ENCODE data around the gene ZNF205.
"Not testable (repeated sequence)": the region's sequence is repeated elsewhere in the genome, so short reads cannot be mapped to it uniquely, and the experiment has no call there.

Gene ZNF205

DNA sequence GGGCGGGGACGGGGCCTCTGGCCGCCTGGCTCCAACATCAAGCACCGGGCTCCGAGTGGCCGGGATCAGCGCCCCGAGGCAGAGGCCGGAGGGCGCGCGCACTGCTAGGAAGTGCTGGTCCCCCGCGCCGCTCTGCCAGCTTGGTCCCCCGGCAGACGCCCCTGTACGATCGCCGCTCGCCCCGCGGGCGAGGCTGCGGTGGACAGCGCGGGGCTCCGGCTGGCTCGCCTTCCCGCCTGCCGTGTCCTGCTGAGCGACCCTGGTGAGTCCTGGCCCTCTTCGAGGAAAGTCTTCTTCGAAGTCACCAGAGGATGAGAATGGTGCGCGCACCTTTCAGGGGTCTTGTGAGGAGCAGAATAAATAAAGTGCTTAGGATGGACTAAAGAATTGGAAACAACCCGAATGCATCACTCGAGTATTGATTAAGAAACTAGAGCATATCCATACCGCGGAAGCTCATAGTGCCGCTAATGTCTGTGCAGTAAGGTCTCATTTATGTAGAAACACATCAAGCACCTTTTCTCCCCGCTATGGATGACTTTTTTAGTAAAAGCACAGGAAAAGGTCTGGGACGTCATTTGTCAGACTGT lies 22.8 kb downstream of the ZNF205 start:
- no peak for DNase-seq

DNA sequence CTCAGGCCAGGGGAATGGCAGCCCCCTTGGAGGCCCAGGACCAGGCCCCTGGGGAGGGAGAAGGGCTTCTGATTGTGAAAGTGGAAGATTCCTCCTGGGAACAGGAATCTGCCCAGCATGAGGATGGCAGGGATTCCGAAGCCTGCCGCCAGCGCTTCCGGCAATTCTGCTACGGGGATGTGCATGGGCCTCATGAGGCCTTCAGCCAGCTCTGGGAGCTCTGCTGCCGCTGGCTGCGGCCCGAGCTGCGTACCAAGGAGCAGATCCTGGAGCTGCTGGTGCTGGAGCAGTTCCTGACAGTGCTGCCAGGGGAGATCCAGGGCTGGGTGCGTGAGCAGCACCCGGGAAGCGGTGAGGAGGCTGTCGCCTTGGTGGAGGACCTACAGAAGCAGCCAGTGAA lies 24.9 kb downstream of the ZNF205 start:
- no peak for DNase-seq

DNA sequence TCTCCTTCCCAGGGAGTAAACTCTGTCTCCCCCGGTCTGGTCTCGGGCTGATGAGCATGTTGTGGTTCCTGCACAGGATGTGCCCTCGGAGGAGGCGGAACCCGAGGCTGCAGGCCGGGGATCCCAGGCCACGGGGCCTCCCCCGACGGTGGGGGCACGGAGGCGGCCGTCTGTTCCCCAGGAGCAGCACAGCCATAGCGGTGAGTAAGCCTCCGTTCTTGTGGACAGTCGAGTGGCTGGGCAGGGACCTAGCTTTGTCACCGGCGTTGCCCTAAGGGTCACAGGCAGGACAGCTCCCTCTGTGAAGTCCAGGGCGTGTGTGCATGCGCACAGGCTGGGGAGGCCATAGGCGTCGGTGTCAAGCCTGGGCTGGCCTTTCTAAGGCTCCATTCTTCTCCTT lies 26.0 kb downstream of the ZNF205 start:
- no peak for DNase-seq

DNA sequence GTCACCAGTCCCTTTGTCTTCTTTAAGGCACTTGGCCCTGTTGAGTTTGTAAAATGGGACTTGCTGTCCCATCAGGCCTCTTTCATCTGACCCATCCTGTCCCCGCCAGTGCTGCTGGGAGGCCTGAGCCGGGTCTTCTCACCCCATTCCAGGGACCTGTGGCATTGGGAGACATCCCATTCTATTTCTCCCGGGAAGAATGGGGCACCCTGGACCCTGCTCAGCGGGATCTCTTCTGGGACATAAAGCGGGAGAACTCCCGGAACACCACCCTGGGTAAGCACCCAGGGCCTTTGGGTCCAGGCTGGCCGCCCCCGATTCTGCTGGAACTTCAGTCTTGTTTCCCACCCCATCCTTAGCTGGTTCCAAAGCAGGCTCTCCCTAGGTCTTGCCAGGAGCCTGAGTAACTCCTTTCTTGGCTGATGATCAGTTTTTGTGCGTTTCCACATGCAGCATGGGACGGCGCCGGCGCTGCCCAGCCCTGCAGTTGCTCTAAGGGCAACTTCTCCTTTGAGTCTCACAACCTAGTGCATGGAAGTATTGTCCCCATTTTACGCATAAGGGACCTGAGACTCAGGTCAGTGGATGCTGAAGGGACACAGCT lies 26.5 kb downstream of the ZNF205 start:
- DNase-seq: no peak

DNA sequence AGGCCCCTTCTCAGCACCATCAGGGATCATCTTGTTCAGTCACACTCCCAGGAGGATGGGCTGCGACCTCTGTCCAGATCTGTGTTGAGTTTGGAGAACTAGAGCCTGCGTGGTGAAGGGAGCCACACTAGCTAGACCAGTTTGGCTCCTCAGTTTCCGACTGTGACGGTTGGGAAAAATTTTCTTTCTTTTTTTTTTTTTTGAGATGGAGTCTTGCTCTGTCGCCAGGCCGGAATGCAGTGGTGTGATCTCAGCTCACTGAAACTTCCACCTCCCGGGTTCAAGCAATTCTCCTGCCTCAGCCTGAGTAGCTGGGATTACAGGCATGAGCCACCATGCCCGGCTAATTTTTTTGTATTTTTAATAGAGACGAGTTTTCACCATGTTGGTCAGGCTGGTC lies 27.2 kb downstream of the ZNF205 start:
- not testable (repeated sequence) for DNase-seq

DNA sequence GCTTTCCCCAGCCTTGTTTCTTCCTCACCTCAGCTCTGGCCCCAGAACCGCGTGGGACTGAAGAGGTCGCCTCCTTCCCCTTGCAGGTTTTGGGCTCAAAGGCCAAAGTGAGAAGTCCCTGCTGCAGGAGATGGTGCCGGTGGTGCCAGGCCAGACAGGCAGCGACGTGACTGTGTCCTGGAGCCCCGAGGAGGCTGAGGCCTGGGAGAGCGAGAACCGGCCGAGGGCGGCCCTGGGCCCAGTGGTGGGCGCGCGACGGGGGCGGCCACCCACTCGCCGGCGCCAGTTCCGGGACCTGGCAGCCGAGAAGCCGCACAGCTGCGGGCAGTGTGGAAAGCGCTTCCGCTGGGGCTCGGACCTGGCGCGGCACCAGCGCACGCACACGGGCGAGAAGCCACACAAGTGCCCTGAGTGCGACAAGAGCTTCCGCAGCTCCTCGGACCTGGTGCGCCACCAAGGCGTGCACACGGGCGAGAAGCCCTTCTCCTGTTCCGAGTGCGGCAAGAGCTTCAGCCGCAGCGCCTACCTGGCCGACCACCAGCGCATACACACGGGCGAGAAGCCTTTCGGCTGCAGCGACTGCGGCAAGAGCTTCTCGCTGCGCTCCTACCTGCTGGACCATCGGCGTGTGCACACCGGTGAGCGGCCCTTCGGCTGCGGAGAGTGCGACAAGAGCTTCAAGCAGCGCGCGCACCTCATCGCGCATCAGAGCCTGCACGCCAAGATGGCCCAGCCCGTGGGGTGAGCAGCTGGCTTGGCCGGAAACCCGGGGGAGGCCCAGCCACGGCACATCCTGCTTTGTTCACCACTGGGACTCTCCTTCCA lies 28.4 kb downstream of the ZNF205 start:
- DNase-seq: no peak

DNA sequence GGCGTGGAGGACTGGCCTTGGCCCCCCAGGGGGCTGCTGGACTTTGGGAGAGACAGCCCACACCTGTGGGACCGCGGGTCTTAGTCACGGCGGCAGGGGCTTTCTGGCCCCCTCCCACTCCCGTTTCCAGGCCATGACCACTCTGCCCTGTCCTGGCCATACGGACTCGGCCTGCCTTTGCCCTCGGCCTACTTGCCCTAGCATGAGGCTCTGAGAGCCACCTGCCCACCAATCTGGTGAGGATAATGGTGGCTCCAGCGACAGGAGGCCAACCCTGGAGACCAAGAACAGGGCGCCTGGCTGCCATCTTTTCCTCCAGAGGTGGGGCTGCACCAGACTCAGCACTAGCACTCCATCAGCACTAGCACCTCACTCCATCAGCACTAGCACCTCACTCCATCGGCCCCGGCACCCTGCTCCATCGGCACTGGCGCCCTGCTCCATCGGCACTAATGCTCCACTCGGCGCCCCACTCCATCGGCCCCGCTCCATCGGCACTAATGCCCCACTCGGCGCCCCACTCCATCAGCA lies 29.5 kb downstream of the ZNF205 start:
- DNase-seq: no peak

DNA sequence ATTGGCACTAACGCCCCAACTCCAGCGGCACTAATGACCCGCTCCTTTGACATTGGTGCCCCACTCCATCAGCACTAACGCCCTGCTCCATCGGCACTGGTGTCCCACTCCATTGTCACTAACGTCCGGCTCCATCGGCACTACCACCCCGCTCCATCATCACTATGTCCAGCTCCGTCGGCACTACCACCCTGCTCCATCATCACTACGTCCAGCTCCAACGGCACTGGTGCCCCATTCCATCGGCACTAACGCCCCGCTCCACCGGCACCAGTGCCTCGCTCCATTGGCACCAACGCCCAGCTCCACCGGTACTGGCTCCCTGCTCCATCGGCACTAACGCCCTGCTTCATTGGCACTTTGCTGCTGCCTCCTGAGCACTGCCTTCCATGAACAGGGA lies 29.9 kb downstream of the ZNF205 start:
- no peak for DNase-seq

DNA sequence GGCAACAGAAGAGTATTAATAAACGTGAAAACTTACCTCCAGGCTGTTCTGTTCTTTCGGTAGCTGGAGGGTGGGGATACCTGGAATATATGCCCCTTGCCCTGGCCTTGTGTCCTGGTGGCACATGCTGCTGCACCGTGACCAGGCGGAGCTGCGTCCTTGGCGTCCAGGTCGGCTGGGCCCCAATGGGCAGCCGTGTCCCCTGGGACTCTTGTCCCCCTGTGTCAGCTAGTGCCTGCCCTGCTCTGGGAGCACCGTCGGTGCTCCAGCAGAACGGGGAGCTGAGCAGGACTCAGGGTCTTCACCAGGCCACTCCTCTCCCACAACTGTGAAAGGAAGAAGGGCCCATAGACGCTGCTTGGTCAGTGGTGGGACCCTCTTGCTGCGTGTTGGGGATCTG lies 30.4 kb downstream of the ZNF205 start:
- DNase-seq: no peak

DNA sequence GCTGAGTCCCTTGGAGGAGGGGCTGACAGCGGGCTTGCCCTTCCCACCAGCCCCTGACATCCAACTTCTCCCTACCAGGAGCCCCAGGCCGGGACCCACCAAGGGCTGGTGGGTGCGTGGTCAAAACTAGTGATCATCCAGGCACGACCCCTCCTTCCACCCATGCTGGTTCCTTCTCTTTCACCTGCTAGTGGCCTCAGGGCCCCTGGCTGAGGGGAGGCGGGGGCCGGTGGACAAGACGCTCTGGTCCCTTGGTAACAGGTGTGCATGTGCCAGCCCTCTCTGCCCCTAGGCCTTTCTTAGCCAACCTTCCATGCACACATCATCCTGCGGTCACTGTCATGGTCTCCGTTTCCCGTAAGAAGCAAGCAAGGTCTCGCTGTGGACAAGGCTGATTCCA lies 30.8 kb downstream of the ZNF205 start:
- DNase-seq: no peak

DNA sequence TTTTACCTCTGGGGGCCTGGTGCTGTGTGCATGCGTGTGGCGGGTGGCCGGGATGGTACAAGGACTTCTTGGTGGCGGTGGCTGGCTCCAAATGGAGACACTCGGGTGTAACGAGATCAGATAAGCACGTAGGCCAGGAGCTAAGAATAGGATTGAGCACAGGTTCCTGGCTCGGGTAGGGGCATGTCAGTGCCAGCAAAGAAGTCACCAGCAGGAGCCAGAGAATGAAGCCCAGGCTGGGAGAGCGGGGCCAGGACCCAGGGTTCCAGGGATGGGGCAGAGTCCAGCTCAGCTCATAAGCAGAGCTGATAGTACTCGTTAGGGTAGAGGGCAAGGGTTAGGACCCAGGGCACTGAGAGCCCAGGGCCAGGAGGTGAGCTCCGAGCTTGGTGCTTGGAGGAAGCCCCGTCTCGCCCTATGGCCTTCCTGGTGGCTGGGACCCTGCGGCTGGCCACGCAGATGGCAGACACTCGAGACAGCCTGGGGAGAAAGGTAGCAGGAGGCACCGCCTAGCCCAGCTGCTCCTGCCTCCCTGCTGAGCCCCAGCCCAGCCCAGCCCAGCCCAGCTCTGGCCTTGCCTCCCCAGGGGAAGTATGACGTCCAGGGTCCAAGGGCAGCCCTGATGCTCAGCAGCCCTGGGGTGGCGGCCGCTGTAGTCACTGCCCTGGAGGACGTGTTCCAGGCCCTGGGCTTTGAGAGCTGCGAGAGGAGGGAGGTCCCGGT lies 31.4 kb downstream of the ZNF205 start:
- DNase-seq: no peak

DNA sequence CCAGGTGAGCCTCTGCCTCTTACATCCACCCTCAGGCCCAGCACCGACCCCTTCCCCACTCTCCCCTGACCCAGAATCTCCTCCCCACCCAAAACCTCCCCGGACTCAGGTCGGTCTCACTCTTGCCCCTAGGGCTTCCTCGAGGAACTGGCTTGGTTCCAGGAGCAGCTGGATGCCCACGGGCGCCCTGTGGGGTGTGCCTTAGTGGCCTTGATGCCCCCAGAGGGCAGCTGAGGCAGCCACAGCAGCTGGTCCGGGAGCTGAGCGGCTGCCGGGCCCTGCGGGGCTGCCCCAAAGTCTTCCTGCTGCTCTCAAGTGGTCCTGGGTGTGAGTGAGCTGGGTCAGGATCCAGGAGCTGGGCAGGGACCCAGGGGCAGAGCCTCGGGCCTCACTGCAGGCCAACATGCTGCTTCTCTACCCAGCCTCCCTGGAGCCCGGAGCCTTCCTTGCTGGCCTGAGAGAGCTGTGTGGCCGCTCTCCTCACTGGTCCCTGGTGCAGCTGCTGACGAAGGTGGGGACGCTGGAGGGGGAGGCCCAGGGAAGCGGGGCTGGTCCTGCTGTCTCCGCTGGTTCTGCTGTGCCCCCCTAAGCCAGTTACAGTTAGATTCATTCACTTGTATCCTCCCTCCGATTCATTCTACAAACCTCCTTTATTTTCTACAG lies 32.1 kb downstream of the ZNF205 start:
- no peak for DNase-seq

DNA sequence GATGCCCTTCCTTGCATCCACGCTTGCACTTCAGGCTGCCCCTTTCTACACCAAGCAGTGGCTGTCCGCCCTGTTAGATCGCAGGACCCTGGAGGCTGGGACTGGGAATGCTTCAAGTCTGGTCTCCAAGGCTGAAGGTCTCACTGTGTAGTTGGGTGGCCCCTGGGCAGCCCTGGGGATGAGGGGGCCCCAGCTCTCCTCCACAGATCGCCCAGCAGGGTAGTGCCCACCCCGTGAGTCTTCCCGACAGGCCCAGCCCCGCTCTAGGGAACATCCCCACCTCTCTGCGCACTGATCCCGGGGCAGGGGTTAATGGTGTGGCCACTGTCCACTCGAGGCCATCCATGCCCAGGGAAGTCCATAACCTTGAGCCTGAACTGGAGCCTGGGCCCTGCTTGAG lies 32.8 kb downstream of the ZNF205 start:
- no peak for DNase-seq

DNA sequence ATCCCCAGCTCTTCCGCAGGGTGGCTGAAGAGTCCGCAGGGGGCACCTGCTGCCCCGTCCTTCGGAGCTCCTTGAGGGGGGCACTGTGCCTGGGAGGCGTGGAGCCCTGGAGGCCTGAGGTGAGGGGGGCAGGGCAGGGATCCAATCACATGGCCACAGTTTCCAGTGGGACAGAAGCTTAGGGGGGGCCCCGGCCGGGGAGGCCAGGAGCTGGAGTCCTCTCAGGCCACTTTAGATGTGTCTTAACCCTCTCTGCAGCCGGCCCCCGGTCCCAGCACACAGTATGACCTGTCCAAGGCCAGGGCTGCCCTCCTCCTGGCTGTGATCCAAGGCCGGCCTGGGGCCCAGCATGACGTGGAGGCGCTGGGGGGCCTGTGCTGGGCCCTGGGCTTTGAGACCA lies 33.3 kb downstream of the ZNF205 start:
- DNase-seq: no peak

DNA sequence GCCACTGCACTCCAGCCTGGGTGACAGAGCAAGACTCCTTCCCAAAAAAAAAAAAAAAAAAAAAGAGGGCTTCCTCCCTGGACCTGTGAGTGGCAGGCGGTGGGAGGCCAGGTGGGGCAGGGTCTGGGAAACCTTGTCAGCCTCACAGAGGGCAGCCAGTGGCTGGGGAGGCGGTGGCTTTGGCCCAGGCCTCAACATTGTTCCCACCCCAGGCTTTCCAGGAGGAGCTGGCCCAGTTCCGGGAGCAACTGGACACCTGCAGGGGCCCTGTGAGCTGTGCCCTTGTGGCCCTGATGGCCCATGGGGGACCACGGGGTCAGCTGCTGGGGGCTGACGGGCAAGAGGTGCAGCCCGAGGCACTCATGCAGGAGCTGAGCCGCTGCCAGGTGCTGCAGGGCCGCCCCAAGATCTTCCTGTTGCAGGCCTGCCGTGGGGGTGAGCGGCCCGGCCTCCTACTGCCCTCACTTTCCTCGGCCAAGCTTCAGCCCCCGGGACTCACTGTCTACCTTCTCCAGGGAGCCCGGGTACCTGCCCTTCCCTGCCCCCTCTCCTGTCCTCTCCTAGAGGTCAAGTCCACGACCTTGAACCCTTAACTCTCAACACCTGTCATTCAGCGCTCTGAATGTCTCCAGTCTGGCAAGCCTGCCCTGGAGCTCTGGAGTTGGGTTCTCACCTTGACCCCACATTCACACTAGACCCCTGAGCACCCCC lies 34.8 kb downstream of the ZNF205 start:
- no peak for DNase-seq

DNA sequence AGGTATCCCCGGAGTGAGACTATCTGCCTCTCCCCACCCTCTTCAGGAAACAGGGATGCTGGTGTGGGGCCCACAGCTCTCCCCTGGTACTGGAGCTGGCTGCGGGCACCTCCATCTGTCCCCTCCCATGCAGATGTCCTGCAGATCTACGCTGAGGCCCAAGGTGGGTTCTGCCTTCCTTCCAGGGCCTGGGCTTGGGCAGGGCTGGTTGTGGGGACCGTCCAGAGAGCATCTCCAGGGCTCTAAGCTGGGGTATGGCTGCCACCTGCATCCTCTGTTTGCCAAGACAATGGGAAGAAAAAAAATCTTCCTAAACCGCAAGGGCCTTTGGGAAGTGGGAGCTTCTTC lies 35.3 kb downstream of the ZNF205 start:
- DNase-seq: no peak

DNA sequence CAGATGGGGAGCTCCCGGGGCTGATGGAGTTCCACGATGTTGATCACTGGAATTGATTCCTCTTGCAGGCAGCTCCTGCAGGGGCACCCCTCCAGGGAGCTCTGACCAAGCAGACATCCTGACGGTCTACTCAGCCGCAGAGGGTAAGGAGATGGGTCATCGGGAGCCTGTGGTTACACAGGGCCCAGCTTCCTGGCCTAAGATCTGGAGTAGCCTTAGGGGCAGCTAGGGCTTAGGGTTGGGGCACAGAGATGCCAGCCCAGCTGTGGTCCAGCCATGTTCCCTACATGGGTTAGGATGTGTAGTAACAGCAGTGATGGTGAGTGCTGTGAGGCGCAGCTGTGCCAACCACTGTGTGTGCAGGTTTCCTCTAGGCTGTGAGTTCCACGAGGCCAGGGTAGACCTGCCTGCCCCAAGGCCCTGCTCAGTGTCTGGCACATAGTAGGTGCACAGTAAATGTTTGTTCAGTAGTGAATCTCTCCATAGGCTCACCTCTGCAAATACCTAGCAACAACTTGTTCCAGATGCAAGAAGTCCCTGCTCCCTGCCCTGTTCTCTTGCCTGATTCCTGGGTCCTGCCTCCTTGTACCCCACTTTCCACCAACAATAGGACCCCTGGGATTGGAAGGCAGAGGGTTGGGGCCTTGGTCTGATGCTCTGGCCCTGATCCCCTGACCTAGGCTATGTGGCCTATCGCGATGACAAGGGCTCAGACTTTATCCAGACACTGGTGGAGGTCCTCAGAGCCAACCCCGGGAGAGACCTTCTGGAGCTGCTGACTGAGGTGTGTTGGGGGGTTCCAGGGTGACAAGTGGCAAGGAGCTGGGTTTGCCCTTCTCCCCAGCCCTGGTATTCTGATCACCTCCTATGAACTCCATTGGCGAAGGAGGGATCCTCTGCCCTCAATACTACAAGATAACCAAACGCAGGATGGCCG lies 36.1 kb downstream of the ZNF205 start:
- DNase-seq: no peak

DNA sequence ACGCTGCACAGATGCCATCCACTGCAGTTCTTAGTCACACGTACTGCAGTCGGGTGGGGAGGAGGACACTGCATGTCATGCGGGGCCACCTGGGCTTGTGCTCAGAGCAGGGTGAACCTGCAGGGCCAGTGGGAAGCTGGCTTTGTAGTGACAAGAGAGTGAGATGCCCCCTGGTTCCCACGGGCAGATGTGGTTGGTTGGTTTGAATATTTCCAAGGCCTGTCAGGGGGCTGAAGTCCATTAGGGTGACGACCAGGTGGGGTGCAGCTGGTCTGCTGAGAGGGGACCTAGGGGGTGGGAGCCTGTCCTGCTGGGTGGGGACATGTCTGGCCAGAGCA lies 36.8 kb downstream of the ZNF205 start:
- DNase-seq: no peak

DNA sequence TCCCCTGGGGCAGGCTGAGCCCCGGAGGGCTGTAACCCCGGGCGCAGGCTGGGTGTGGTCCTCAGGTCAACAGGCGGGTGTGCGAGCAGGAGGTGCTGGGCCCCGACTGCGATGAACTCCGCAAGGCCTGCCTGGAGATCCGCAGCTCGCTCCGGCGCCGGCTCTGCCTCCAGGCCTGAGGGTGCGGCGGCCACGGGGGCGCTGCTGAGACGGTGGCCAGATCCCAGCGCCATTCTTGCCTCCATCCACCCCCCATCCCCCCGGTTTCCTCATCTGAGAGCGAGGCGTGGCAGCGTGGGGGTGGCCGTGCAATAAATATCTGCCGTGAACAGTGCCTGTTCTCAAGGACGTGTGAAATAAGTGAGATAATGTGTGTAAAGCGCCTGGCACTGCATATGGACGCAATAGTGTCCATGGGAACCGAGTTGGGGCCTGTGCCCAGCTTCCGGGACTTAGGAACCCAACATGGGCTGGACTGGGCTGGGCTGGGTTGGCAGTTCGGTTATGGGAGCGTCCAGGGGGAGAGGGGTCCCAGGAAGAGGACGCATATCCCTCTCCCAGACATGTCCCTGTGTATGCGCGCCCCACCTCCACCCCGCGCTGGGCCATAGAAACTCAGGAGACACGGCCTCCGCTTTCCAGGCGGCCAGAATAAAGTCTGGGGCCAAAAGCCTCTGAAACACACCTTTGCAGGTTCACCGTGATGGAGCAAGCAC lies 37.4 kb downstream of the ZNF205 start:
- DNase-seq: peak; percentile 29 to 73

DNA sequence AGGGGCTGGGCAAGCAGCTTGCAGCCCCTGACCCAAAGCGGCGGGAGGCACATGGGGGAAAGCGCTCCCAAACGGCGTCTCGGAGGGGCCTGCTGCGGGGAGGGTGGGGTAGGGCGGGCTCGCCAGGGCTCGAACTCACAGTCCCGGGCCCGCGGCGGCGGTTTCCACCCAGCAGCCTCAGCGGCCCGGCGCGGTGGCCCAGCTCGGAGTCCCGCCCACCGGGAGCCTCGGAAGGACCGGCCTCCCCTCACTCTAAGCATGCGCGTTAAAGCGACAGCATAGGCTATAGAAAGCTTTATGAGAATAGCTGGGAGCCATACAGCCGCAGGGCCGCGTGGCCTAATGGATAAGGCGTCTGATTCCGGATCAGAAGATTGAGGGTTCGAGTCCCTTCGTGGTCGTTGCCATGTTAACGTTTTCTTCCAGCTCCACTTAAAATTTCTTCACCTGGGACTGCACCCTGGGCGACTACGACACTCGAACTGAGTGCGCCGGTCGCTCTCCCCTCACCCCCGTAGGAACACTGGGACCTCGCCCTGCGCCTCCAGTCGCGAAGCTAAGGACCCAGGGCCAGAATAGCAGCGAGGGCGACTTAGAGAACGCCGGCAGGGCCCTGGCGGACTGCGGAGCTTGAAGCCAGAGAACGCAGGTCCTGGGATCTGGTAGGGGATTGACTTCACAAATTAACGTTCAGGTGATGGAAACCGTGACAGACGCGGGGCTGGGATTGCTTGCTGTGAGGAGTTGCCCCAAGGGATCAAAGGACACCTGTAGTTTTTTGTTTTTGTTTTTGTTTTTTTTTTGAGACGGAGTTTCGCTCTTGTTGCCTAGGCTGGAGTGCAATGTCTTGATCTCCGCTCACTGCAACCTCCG lies 38.2 kb downstream of the ZNF205 start:
- DNase-seq: peak; percentile 93 to 98

All from bone marrow (tissue), 2 donors.